GM12874 (cell line): Measurements from ENCODE around the gene MED25.

Source experiments
- TF ChIP-seq, protein P1 (sequence below): IDR thresholded peaks from 2 replicates; pipeline ENCODE4 v1.5.1; 2011; ENCODE audit warnings: low read depth, mild to moderate bottlenecking, control low read depth, low read length, moderate library complexity; ENCODE audit not compliant: insufficient read depth

MED25 gene

DNA sequence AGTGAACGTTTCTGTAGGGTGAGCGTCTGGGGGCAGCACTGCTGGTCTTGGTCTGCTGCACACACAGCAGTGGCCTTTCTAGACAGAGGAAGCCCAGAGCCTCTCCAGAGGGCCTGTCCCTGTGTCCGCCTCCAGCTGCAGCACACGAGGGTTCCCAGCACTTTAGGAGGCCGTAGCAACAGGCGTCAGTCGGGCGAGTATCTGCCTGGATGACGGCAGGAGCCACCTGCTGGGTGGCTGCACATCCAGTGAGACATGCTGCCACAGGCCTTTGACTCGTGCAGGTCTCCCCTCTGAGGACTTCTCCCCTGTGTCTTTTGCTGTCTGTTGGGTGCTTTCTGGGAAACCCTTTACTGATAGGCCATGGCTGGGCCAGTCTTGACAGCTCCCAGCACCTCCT is 29.2 kb upstream of the MED25 start:
- TF ChIP-seq, protein P1, sequence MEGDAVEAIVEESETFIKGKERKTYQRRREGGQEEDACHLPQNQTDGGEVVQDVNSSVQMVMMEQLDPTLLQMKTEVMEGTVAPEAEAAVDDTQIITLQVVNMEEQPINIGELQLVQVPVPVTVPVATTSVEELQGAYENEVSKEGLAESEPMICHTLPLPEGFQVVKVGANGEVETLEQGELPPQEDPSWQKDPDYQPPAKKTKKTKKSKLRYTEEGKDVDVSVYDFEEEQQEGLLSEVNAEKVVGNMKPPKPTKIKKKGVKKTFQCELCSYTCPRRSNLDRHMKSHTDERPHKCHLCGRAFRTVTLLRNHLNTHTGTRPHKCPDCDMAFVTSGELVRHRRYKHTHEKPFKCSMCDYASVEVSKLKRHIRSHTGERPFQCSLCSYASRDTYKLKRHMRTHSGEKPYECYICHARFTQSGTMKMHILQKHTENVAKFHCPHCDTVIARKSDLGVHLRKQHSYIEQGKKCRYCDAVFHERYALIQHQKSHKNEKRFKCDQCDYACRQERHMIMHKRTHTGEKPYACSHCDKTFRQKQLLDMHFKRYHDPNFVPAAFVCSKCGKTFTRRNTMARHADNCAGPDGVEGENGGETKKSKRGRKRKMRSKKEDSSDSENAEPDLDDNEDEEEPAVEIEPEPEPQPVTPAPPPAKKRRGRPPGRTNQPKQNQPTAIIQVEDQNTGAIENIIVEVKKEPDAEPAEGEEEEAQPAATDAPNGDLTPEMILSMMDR: no peak

- TF ChIP-seq, protein P1: no peak
These were observed 27.2 kb upstream of the MED25 start for GRCh38 chr19:49790866-49791265.

GRCh38 chr19:49791776-49792445 is 26.2 kb upstream of the MED25 start:
- TF ChIP-seq, protein P1: no peak

DNA sequence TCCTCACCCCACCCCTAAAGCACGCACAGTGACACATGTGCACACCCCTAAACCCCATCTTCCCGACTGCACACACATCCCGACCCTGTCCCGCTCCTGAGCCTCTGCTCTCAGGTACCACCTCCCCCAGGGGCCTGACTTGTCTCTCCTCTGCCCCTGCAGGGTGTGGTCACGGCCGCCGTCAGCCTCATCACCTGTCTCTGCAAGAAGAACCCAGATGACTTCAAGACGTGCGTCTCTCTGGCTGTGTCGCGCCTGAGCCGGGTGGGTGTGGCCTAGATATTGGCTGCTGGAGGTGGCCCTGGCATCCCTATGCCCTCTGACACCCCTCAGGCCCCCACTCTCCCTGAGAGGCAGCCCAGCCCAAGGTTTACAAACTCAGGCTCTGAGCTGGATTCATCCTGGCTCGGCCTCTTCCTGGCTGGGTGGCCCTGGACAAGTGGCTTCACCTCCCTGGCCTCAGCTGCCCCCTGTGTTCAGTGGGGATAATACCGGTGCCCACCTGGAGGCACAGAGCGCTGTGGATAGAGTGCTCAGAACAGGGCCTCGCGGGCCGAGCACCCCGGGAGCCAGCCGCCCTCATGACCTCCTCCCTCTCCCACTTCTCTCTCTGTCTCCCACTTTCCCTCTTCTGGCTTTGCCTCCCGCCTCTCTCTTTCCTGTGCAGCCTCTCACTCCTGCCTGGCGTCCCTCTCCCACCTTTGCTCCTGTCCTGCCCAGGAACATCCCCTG is 25.1 kb upstream of the MED25 start:
- TF ChIP-seq, protein P1: no peak

DNA sequence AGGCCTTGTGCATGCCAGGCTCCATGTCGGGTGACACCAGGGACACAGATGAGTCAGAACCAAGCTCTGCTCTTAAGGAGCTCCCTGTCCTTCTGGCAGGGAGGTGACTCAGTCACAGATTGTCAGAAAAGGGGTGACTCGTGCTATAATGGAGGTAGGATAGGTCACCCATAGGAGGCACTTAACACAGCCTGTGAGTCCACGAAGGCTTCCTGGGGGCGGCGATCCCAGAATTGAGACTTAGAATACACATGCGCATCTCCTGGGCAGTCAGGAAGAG is 24.6 kb upstream of the MED25 start:
- TF ChIP-seq, protein P1: no peak

GRCh38 chr19:49795615-49796014 is 22.5 kb upstream of the MED25 start:
- TF ChIP-seq, protein P1: no peak

DNA sequence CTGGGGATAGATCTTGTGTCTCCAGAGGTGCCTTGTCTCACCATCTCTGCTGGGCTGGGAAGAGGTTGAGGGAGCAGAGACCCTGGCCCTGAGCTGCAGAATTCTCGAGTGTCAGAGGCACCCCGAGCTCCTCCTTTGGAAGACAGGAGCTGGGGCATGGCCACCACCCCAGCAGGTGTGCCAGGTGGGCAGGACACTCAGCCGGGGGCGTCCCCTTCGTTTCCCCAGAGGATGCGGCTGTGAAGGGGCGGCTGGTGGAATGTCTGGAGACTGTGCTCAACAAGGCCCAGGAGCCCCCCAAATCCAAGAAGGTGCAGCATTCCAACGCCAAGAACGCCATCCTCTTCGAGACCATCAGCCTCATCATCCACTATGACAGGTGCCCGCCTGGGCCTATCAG is 19.5 kb upstream of the MED25 start:
- TF ChIP-seq, protein P1: no peak
